CD14-positive monocyte (primary cell): Measurements from ENCODE around the gene TFAP2D. TPM values are rescaled to one million over a fixed set of nuclear protein-coding genes. Genes with fewer than 3 reads are reported as not detected.

Experiments
- DNase-seq, 3 donors: peaks; one replicate each; pipeline ENCODE4 v3.0.0-alpha.2; 2011 to 2022
- H2AFZ ChIP-seq: 2 replicates; pipeline ENCODE4 v1.6.0; 2012; ENCODE audit warnings: mild to moderate bottlenecking, low read depth, low read length, inconsistent platforms; ENCODE audit not compliant: insufficient read depth, poor library complexity, severe bottlenecking
- H3K27ac ChIP-seq, 2 donors: 1 replicate in 1 of 2; 2 replicates in 1 of 2; pipeline ENCODE4 v1.5.1; 2012 to 2013; ENCODE audit warnings: low read length in 2 of 2, control low read depth in 1 of 2, inconsistent platforms in 1 of 2, low read depth in 1 of 2, mild to moderate bottlenecking in 1 of 2
- H3K27me3 ChIP-seq, 2 donors: one replicate each; pipeline versions ENCODE4 v1.6.0 to v1.6.1; 2011 to 2013; ENCODE audit warnings: low read length in 2 of 2; ENCODE audit not compliant: control insufficient read depth in 2 of 2, insufficient read depth in 2 of 2
- H3K36me3 ChIP-seq, 2 donors: replicated peaks in 1 of 2; 1 replicate in 1 of 2; 2 replicates in 1 of 2; pipeline versions ENCODE4 v1.5.1 to v1.6.1; 2012 to 2013; ENCODE audit warnings: low read length in 2 of 2, control low read depth in 1 of 2, inconsistent platforms in 1 of 2, mild to moderate bottlenecking in 1 of 2; ENCODE audit not compliant: insufficient read depth in 2 of 2, control insufficient read depth in 1 of 2
- H3K4me1 ChIP-seq, 2 donors: 1 replicate in 1 of 2; 2 replicates in 1 of 2; pipeline versions ENCODE4 v1.5.1 to v1.6.1; 2012 to 2013; ENCODE audit warnings: low read length in 2 of 2, control low read depth in 1 of 2, inconsistent platforms in 1 of 2, mild to moderate bottlenecking in 1 of 2, moderate library complexity in 1 of 2; ENCODE audit not compliant: insufficient read depth in 2 of 2, control insufficient read depth in 1 of 2
- H3K4me2 ChIP-seq: replicated peaks from 2 replicates; pipeline ENCODE3; 2012; ENCODE audit warnings: low read length, moderate library complexity, mild to moderate bottlenecking; ENCODE audit not compliant: poor library complexity, severe bottlenecking; ENCODE audit errors: extremely low read depth
- H3K4me3 ChIP-seq, 3 experiments: fragments of 200-600 bp in 1 of 3; sonication (generic) in 1 of 3; replicated peaks in 1 of 3; 1 replicate in 2 of 3; 2 replicates in 1 of 3; pipeline ENCODE4 v1.5.1; 2011 to 2013; ENCODE audit warnings: low read length in 3 of 3, mild to moderate bottlenecking in 3 of 3, control low read depth in 2 of 3, low read depth in 2 of 3, inconsistent platforms in 1 of 3, moderate library complexity in 1 of 3
- H3K79me2 ChIP-seq: 2 replicates; pipeline ENCODE4 v1.6.0; 2012; ENCODE audit warnings: mild to moderate bottlenecking, control low read depth, inconsistent platforms, low read length, moderate library complexity; ENCODE audit not compliant: insufficient read depth
- H3K9ac ChIP-seq: 2 replicates; pipeline ENCODE4 v1.6.0; 2017; ENCODE audit warnings: low read length, mild to moderate bottlenecking; ENCODE audit not compliant: insufficient read depth, poor library complexity, severe bottlenecking
- H3K9me3 ChIP-seq, 2 donors: replicated peaks in 1 of 2; 1 replicate in 1 of 2; 2 replicates in 1 of 2; pipeline versions ENCODE4 v1.5.1 to v1.6.1; 2012 to 2013; ENCODE audit warnings: low read length in 2 of 2, control low read depth in 1 of 2; ENCODE audit not compliant: control insufficient read depth in 1 of 2, insufficient read depth in 1 of 2
- H4K20me1 ChIP-seq: 2 replicates; pipeline ENCODE4 v1.6.0; 2012; ENCODE audit warnings: mild to moderate bottlenecking, low read length, control low read depth, moderate library complexity; ENCODE audit not compliant: insufficient read depth
- H3K27ac Mint-ChIP-seq, 7 donors: one replicate each; pipeline ENCODE4 v1.8.0; 2020; ENCODE audit warnings: mild to moderate bottlenecking in 7 of 7, mixed read lengths in 7 of 7, moderate library complexity in 6 of 7, inconsistent platforms in 2 of 7
- H3K27me3 Mint-ChIP-seq, 3 donors: one replicate each; pipeline ENCODE4 v1.8.0; 2021 to 2022; ENCODE audit warnings: low read depth in 3 of 3, mild to moderate bottlenecking in 3 of 3, mixed read lengths in 3 of 3, moderate library complexity in 3 of 3, inconsistent platforms in 1 of 3
- H3K36me3 Mint-ChIP-seq, 2 donors: one replicate each; pipeline ENCODE4 v1.8.0; 2020; ENCODE audit warnings: mixed read lengths in 2 of 2, inconsistent platforms in 1 of 2, mild to moderate bottlenecking in 1 of 2
- H3K4me1 Mint-ChIP-seq: one replicate; pipeline ENCODE4 v1.8.0; 2020; ENCODE audit warnings: mild to moderate bottlenecking, mixed read lengths
- H3K4me3 Mint-ChIP-seq, 2 donors: one replicate each; pipeline ENCODE4 v1.8.0; 2020; ENCODE audit warnings: mild to moderate bottlenecking in 2 of 2, mixed read lengths in 2 of 2, moderate library complexity in 1 of 2
- H3K9me3 Mint-ChIP-seq, 7 donors: one replicate each; pipeline ENCODE4 v1.8.0; 2020 to 2022; ENCODE audit warnings: mixed read lengths in 7 of 7, mild to moderate bottlenecking in 6 of 7, moderate library complexity in 6 of 7, inconsistent platforms in 2 of 7
- CTCF ChIP-seq: fragments of 200-600 bp; IDR thresholded peaks from one replicate; pipeline ENCODE4 v1.8.0; 2022; ENCODE audit warnings: antibody characterized with exemption, mild to moderate bottlenecking
- WGBS: methylation state at CpG from one replicate; pipeline ENCODE4 v1.1.5; 2013; ENCODE audit warnings: missing lambda C conversion rate; ENCODE audit not compliant: insufficient coverage; 5-methylcytosine and 5-hydroxymethylcytosine counted together
- intact Hi-C, 2 donors: fragments of 100-400 bp; cut with micrococcal nuclease; formaldehyde crosslinking; loops; one replicate each; pipeline versions ENCODE4 v1.15.0 to v1.15.1; 2023
- polyA plus RNA-seq, 3 donors: library from polyadenylated mRNA; depleted of rRNA in 1 of 3; unstranded in 2 of 3; stranded (reverse) in 1 of 3; fragments of 300-500 nt in 2 of 3; fragments of >200 nt in 1 of 3; fragmentation: Illumina TruSeq in 2 of 3; gene quantifications; 1 replicate in 2 of 3; 2 replicates in 1 of 3; pipeline ENCODE4 v1.2.3, GENCODE V29; 2012 to 2021

The TFAP2D gene
- polyA plus RNA-seq, 3 donors: not detected

- no peak overlapping the region for H3K27ac Mint-ChIP-seq
- H3K36me3 Mint-ChIP-seq: no peaks in the 10 kb centered on the region
- Histone ChIP-seq H3K9ac (no peak overlapping the region), H2AFZ (no peak overlapping the region), H3K36me3 (no peaks in the 10 kb centered on the region), H3K27ac (no peak overlapping the region), H3K27me3 (peaks cover 29 to 71% of the 10 kb centered on the region in 2 donors), H3K79me2 (no peaks in the 10 kb centered on the region), H3K9me3 (peaks cover 12 to 30% of the 10 kb centered on the region in 2 donors), H3K4me3 (no peak overlapping the region), H4K20me1 (no peaks in the 10 kb centered on the region), H3K4me2 (no peak overlapping the region), H3K4me1 (no peaks in the 10 kb centered on the region)
- no peaks in the 10 kb centered on the region for H3K4me1 Mint-ChIP-seq
- no peak for TF ChIP-seq CTCF
- H3K9me3 Mint-ChIP-seq: peaks cover 7 to 40% (median 31%) of the 10 kb centered on the region in 7 donors
- 4% methylated on average over 19 of the region's 27 CpGs for WGBS
- H3K4me3 Mint-ChIP-seq: peak overlapping the region in 1 of 2 donors; percentile 72
- peaks cover 67 to 80% (median 67%) of the 10 kb centered on the region in 3 donors for H3K27me3 Mint-ChIP-seq
- intact Hi-C loops: no loop called here
- no peak for DNase-seq
Observed at GRCh38 chr6:50707652-50708300, 5.5 kb upstream of the TFAP2D start.

GRCh38 chr6:50708664-50709365 is 4.5 kb upstream of the TFAP2D start:
- H3K4me1 ChIP-seq: no peaks in the 10 kb centered on the region
- H3K4me3 Mint-ChIP-seq: peak overlapping the region in 1 of 2 donors; percentile 72
- H3K27me3 Mint-ChIP-seq: peaks cover 77 to 89% (median 77%) of the 10 kb centered on the region in 3 donors
- H3K27ac Mint-ChIP-seq: no peak overlapping the region
- H3K4me1 Mint-ChIP-seq: no peaks in the 10 kb centered on the region
- H3K9ac ChIP-seq: no peak overlapping the region
- TF ChIP-seq CTCF: no peak
- peaks cover 12 to 30% of the 10 kb centered on the region in 2 donors for H3K9me3 ChIP-seq
- intact Hi-C loops: no loop called here
- 18% methylated on average over 3 of the region's 22 CpGs for WGBS
- no peaks in the 10 kb centered on the region for H4K20me1 ChIP-seq
- H3K4me2 ChIP-seq: no peak overlapping the region
- peaks cover 7 to 40% (median 32%) of the 10 kb centered on the region in 7 donors for H3K9me3 Mint-ChIP-seq
- H3K79me2 ChIP-seq: no peaks in the 10 kb centered on the region
- no peak overlapping the region for H2AFZ ChIP-seq
- no peak overlapping the region for H3K27ac ChIP-seq
- H3K4me3 ChIP-seq: no peak overlapping the region
- H3K36me3 Mint-ChIP-seq: no peaks in the 10 kb centered on the region
- H3K36me3 ChIP-seq: no peaks in the 10 kb centered on the region
- peaks cover 40 to 82% of the 10 kb centered on the region in 2 donors for H3K27me3 ChIP-seq
- DNase-seq: no peak
